ENCODE results near the gene TBC1D12. TPM values are rescaled to one million over a fixed set of nuclear protein-coding genes. Genes with fewer than 3 reads are reported as not detected.

The TBC1D12 gene
- total RNA-seq, 1 donor from 2014 or later = 5.1 TPM

DNA sequence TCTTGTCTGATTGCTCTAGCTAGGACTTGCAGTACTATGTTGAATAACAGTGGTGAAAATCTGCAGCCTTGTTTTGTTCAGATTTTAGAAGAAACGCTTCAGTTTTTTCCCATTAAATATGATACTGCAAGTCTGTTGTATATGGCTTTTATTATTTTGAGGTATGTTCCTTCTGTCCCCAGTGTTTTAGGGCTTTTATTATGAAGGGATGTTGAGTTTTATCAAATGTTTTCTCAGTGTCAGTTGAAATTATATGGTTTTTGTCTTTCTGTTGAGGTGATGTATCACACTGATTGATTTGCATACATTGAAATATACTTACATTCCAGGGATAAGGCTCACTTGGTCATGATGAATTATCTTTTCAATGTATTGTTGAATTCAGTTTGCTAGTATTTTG lies 82.8 kb downstream of the TBC1D12 start:
- TF ChIP-seq, protein P1, sequence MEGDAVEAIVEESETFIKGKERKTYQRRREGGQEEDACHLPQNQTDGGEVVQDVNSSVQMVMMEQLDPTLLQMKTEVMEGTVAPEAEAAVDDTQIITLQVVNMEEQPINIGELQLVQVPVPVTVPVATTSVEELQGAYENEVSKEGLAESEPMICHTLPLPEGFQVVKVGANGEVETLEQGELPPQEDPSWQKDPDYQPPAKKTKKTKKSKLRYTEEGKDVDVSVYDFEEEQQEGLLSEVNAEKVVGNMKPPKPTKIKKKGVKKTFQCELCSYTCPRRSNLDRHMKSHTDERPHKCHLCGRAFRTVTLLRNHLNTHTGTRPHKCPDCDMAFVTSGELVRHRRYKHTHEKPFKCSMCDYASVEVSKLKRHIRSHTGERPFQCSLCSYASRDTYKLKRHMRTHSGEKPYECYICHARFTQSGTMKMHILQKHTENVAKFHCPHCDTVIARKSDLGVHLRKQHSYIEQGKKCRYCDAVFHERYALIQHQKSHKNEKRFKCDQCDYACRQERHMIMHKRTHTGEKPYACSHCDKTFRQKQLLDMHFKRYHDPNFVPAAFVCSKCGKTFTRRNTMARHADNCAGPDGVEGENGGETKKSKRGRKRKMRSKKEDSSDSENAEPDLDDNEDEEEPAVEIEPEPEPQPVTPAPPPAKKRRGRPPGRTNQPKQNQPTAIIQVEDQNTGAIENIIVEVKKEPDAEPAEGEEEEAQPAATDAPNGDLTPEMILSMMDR (IDR thresholded peaks at IDR 0.05; ENCODE audit: partially characterized antibody, unreplicated experiment) = no peak
- Mint-ChIP-seq H3K27ac (ENCODE audit: unreplicated experiment) (no peak overlapping the region), H3K9me3 (ENCODE audit: unreplicated experiment) (peaks cover 3% of the 10 kb centered on the region), H3K4me3 (ENCODE audit: unreplicated experiment) (no peak overlapping the region), H3K27me3 (ENCODE audit: unreplicated experiment) (no peaks in the 10 kb centered on the region), H3K4me1 (ENCODE audit: low read depth, unreplicated experiment) (no peaks in the 10 kb centered on the region), H3K36me3 (ENCODE audit: unreplicated experiment) (no peaks in the 10 kb centered on the region)
- no peak for DNase-seq

DNA sequence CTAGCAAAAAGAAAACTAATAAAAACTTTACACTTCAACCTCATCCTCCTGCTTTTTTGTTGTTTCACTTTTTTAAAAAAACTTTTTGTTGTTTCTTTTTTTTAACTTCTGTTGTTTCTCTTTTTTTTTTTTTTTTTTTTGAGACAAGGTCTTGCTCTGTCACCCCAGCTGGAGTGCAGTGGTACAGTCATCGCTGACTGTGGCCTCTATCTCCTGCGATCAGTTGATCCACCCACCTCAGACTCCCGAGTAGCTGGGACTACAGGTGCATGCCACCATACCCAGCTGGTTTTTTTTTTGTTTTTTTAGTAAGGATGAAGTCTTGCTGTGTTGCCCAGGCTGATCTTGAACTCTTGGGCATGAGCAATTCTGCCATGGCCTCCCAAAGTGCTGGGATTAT lies 85.2 kb downstream of the TBC1D12 start:
- H3K36me3 Mint-ChIP-seq (ENCODE audit: unreplicated experiment) = no peaks in the 10 kb centered on the region
- no peak for DNase-seq
- no peak overlapping the region for H3K27ac Mint-ChIP-seq (ENCODE audit: unreplicated experiment)
- no peaks in the 10 kb centered on the region for H3K27me3 Mint-ChIP-seq (ENCODE audit: unreplicated experiment)
- no peaks in the 10 kb centered on the region for H3K9me3 Mint-ChIP-seq (ENCODE audit: unreplicated experiment)
- no peak overlapping the region for H3K4me3 Mint-ChIP-seq (ENCODE audit: unreplicated experiment)
- H3K4me1 Mint-ChIP-seq (ENCODE audit: low read depth, unreplicated experiment) = no peaks in the 10 kb centered on the region
- TF ChIP-seq, protein P1 (IDR thresholded peaks at IDR 0.05; ENCODE audit: partially characterized antibody, unreplicated experiment) = no peak

DNA sequence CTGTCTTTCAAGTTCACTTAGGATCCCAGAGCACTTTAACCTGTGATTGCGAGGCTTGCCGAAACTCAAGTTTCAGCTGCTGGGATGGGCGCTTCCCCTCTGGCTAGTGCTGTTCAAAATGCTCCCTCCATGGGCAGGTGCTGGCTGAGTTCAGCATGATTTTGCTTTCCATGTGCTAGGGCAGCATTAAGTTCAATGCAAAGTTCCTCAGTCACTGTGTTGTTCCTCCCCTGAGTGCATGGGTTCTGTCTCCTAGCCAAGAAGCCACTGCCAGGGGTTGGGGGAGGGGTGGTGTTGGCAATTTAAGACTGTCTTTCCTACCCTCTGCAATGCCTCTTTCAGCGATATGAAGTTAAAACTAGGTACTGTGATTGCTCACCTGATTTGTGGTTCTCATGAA lies 86.8 kb downstream of the TBC1D12 start:
- TF ChIP-seq, protein P1 (IDR thresholded peaks at IDR 0.05; ENCODE audit: partially characterized antibody, unreplicated experiment) = no peak
- no peaks in the 10 kb centered on the region for H3K4me1 Mint-ChIP-seq (ENCODE audit: low read depth, unreplicated experiment)
- H3K27ac Mint-ChIP-seq (ENCODE audit: unreplicated experiment) = no peak overlapping the region
- no peaks in the 10 kb centered on the region for H3K36me3 Mint-ChIP-seq (ENCODE audit: unreplicated experiment)
- DNase-seq = no peak
- no peak overlapping the region for H3K4me3 Mint-ChIP-seq (ENCODE audit: unreplicated experiment)
- H3K27me3 Mint-ChIP-seq (ENCODE audit: unreplicated experiment) = no peaks in the 10 kb centered on the region
- H3K9me3 Mint-ChIP-seq (ENCODE audit: unreplicated experiment) = no peaks in the 10 kb centered on the region

DNA sequence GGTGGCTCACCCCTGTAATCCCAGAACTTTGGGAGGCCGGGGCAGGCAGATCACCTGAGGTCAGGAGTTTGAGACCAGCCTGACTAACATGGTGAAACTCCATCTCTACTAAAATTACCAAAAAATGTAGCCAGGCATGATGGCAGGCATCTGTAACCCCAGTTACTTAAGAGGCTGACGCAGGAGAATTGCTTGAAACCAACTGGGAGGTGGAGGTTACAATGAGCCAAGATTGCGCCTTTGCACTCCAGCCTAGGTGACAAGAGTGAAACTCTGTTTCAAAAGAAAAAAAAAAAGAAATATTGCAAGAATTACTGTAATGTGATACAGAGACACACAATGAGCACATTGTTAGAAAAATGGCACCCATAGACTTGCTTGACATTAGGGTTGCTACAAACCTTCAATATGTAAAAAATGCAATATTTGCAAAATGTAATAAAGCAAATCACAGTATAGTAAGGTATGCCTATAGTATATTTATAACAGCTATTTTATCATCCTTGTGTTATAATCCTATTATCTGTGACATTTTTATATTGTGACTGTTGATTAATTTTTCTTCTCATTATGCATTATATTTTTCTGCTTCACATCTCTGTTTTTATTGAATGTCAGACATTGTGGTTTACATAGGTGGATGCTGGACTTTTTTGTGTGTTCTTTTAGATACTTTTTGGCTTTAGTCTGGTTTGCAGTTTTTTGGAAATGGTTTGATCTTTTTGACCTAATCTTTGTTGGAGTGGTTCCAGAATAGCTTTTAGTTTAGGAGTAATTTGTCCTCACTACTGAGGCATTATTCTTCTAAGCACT lies 87.8 kb downstream of the TBC1D12 start:
- no peaks in the 10 kb centered on the region for H3K36me3 Mint-ChIP-seq (ENCODE audit: unreplicated experiment)
- H3K9me3 Mint-ChIP-seq (ENCODE audit: unreplicated experiment) = no peaks in the 10 kb centered on the region
- no peaks in the 10 kb centered on the region for H3K27me3 Mint-ChIP-seq (ENCODE audit: unreplicated experiment)
- no peak overlapping the region for H3K4me3 Mint-ChIP-seq (ENCODE audit: unreplicated experiment)
- no peak for DNase-seq
- H3K4me1 Mint-ChIP-seq (ENCODE audit: low read depth, unreplicated experiment) = no peaks in the 10 kb centered on the region
- TF ChIP-seq, protein P1 (IDR thresholded peaks at IDR 0.05; ENCODE audit: partially characterized antibody, unreplicated experiment) = no peak
- no peak overlapping the region for H3K27ac Mint-ChIP-seq (ENCODE audit: unreplicated experiment)

DNA sequence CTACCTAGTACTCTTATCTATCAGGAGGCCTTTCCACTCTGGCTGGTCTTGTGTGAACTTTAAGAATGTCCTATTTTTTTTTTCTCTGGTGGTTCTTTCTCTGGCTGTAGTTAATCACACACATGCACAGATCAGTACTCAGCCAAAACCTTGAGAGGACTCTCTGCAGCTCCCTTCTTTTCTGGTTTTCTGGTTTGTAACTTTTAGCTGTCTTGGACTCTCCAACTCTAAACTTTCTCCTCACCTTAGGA lies 88.4 kb downstream of the TBC1D12 start:
- H3K4me1 Mint-ChIP-seq (ENCODE audit: low read depth, unreplicated experiment) = no peaks in the 10 kb centered on the region
- no peaks in the 10 kb centered on the region for H3K36me3 Mint-ChIP-seq (ENCODE audit: unreplicated experiment)
- DNase-seq = no peak
- no peaks in the 10 kb centered on the region for H3K9me3 Mint-ChIP-seq (ENCODE audit: unreplicated experiment)
- H3K4me3 Mint-ChIP-seq (ENCODE audit: unreplicated experiment) = no peak overlapping the region
- TF ChIP-seq, protein P1 (IDR thresholded peaks at IDR 0.05; ENCODE audit: partially characterized antibody, unreplicated experiment) = no peak
- no peak overlapping the region for H3K27ac Mint-ChIP-seq (ENCODE audit: unreplicated experiment)
- no peaks in the 10 kb centered on the region for H3K27me3 Mint-ChIP-seq (ENCODE audit: unreplicated experiment)
